GM18502 (cell line): ENCODE measurements around the gene PPDPF.
"Not testable (repeated sequence)": the region's sequence is repeated elsewhere in the genome, so short reads cannot be mapped to it uniquely, and the experiment has no call there.

ENCODE experiments used
- ATAC-seq: cut with Tn5 transposase; IDR thresholded peaks from one replicate; pipeline ENCODE4 v1.9.1; 2021; ENCODE audit warnings: mild to moderate bottlenecking; ENCODE audit not compliant: unreplicated experiment, poor library complexity

PPDPF gene

GRCh38 chr20:63547725-63548480, 27.3 kb downstream of the PPDPF start, which contains the start of gene SRMS:
Gene SRMS, minus strand, starts transcription at chr20:63547749. Its CDS starts 286 bp downstream, at chr20:63547463.
- ATAC-seq = no peak

GRCh38 chr20:63548542-63548941, 28.0 kb downstream of the PPDPF start:
- ATAC-seq = no peak

DNA sequence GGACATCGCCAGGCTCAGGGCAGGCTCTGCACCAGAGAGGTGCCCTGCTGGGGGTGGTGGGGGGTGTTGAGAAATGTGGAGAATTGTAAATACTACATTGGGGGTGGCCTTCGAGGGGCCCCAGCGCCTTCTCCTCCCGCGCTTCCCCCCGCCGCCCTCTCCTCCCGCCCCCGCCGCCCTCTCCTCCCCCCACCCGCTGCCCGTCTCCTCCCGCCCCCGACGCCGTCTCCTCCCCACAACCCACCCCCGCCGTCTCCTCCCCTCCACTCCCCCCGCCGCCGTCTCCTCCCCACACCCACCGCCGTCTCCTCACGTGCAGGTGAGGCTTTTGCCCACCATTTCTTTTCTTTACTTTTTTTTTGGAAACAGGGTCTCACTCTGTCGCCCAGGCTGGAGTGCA, 28.5 kb downstream of the PPDPF start:
- ATAC-seq = no peak

DNA sequence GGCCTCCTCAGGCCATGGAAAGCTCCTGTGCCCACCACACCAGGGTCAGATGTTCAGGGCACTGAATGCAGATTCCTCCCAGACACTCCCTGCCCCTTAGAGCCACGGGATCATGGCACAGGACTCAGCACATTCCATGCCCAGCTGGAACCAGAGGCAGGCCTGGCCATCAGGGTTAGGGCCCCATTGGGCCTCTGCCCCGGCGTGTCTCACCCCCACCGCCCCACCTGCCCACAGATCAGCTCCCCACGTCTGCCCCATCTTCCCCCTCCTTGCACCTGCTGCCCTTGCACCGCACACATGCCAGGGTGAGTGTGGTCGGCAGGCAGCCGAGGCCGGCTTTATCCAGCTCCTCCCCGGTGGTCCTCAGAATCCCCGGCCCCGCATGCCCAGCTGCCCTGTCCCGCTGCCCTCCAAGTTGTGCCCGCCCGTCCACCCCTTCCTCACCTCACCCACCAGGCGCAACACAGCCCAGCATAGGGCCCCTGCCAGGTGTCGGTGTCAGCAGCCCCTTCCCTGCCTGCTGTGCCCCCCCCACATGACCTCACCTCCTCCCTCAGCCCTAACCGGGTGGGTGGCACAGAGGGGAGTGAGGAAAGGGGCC, 29.2 kb downstream of the PPDPF start:
- no peak for ATAC-seq

GRCh38 chr20:63551068-63551467, 30.5 kb downstream of the PPDPF start:
- ATAC-seq = no peak

DNA sequence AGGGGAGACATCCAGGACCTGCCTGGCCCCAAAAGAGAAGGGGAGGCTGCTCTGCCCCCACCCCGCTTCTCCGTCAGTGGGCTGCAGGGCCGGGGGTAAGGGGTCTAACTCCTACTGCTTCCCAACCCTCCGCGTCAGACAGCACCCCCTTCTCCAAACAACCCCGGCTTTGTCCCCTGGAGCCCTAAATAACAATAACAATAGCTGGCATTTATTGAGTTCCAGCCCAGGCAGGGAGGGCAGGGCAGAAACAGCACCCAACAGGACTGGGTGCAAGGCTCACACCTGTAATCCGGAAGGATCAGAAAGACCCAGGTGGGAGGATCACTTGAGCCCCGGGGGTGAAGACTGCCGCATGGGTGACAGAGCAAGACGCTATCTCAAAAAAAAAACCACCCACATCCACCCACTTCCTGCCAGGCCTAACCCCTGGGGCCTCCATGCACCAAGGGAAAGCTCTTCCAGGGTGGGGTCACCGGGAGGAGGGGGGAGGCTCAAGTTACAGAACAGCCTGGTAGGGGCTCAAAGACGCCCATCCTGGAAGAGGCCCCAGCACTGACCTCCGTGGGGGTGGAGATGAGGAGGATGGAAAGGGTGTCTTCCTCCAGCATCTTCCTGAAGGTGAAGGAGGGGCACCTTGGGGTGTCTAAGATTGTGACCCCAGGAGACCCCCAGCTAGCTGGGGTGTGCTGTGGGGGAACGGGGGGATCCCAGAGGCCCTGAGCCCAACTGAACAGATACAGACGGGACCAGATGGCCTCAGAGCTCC, 32.1 kb downstream of the PPDPF start:
- ATAC-seq = peak; percentile 42

DNA sequence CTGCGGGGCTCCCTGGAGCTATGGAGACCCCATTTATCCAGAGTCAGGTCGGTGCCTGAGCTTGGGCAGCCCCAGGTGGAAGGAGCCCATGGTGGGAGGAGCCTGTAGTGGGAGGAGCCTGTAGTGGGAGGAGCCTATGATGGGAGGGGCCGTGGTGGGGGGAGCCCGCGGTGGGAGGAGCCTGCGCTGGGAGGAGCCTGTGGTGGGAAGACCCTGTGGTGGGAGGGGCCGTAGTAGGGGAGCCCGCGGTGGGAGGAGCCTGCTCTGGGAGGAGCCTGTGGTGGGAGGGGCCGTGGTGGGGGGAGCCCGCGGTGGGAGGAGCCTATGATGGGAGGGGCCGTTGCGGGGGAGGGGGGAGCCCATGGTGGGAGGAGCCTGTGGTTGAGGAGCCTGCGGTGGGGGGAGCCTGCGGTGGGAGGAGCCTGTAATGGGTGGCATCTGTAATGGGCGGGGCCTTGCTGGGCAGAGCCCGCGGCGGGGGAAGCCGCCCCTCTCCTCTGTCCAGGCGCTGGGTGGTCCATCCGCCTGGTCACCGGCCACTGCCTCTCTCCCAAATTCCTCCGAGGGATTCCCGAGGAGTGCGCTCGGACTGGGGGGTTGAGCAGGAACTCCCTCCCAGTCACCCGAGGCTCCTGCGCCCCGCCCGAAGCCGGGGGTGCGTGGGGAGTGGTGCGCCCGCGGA, 32.8 kb downstream of the PPDPF start:
- ATAC-seq = peak; percentile 54

GRCh38 chr20:63553933-63554290, 33.3 kb downstream of the PPDPF start, which contains the start of gene FNDC11:
Gene FNDC11, plus strand, starts transcription at chr20:63554159. Its CDS starts 1,505 bp downstream, at chr20:63555664.
- peak; percentile 25 for ATAC-seq

- ATAC-seq = peak; percentile 6
These were observed 34.1 kb downstream of the PPDPF start for GRCh38 chr20:63554361-63555278.

DNA sequence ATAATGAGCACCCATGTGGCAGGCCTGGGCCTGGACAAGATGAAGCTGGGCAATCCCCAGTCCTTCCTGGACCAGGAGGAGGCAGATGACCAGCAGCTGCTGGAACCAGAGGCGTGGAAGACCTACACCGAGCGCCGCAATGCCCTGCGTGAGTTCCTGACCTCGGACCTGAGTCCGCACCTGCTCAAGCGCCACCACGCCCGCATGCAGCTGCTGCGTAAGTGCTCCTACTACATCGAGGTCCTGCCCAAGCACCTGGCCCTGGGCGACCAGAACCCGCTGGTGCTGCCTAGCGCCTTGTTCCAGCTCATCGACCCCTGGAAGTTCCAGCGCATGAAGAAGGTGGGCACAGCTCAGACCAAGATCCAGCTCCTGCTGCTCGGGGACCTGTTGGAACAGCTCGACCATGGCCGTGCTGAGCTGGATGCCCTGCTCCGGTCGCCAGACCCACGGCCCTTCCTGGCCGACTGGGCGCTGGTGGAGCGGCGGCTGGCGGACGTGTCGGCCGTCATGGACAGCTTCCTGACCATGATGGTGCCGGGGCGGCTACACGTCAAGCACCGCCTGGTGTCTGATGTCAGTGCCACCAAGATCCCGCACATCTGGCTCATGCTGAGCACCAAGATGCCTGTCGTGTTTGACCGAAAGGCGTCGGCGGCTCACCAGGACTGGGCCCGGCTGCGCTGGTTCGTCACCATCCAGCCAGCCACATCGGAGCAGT, 35.3 kb downstream of the PPDPF start:
- ATAC-seq = no peak

DNA sequence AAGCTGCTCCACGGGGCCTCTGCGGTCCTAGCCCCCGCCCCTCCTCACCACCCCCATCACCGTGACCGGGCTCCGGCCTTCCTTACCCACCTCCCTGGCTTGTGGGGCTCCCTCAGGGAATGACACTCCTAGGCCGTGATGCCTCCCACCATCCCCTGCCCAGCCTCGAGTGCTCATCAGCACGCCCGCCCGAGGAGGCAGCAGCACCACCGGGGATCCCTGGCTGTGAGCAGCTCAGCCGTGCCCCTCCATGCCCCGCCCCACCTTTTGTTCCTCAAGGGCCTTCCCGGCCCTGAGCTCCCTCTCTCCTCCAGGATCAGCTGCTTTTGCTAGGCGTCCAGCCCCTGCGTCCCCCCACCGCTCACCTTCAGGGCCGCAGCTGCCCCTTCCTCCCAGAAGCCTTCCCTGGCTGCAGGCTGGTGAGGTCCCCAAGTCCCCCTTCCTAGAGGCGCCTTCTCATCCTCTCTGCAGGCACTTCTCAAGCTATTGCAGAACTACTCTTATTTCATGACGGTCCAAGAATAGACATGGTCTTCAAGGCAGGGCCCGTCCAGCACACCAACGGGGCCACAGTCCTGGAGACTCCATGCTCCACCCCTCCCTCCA, 36.4 kb downstream of the PPDPF start:
- no peak for ATAC-seq

DNA sequence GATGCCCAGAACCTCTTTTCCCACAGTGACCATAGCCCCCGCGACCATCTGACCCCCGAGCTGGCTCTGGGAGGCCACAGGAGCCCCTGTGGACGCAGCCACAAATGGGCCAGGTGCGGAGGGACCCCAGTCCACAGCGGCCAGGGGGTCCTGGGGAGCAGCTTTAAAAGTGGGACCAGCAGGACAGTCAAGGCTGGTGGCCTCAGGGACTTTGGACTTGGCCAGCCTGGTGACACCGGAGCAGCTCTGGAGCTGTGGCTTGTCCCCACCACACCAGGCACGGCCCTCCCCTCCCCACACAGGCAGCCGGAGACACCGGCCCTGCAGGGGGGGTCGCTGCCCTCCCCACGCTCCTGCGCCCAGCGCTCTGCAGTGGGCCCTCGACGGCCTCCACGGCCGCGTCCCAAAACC, 36.9 kb downstream of the PPDPF start:
- no peak for ATAC-seq

DNA sequence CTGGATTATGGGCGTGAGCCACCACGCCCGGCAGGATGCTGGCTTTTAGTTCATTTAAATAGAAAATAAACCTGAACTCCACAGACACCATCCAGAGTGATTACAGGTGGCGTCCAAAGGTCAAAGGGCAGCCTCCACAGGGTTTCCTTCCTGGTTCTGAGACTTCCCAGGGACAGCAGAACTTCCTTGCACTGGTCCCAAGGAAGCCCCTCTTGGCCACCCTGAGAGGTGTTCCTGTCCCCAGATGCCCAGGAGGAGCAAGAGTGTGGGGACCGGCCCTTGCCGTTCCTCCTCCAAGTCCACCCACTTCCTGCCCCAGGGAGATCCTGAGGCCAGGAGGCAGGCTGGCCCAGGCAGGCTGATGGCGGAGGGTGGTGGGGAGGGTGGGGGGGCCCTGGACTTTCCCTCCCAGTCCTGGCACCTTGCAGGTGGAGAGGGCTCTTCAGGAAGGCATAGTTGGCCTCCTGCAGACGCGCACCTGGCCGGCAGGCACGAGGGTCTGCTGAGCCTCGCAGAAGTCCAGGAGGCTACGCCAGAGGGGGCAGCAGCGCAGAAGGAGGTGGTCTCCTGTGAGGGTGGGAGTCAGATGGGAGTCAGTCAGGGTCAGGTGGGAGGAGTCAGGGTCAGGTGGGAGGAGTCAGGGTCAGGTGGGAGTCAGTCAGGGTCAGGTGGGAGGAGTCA, 38.4 kb downstream of the PPDPF start:
- ATAC-seq = no peak

DNA sequence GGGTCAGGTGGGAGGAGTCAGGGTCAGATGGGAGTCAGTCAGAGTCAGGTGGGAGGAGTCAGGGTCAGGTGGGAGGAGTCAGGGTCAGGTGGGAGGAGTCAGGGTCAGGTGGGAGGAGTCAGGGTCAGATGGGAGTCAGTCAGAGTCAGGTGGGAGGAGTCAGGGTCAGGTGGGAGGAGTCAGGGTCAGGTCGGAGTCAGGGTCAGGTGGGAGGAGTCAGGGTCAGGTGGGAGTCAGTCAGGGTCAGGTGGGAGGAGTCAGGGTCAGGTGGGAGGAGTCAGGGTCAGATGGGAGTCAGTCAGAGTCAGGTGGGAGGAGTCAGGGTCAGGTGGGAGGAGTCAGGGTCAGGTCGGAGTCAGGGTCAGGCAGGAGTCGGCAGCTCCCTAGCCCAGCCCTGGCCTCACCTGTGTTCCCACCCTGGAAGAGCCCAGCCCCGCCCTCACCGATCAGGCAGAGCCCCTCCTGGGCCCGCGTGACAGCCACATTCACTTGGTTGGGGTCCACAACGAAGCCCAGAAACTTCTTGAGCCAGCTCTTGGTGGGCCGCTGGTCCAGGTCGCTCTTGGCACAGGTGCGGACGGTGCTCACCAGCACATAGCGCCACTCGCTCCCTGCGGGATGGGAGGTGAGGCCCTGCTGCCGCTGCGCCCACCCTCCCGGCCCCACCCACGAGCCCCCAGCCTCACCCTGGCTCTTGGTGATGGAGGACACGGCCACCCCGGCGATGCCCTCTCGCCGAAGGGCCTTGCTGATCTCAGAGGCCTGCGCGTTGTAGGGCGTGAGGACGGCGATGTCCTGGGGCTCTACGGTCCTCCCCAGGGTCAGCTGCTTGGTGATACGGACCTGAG, 39.1 kb downstream of the PPDPF start:
- not testable (repeated sequence) for ATAC-seq

DNA sequence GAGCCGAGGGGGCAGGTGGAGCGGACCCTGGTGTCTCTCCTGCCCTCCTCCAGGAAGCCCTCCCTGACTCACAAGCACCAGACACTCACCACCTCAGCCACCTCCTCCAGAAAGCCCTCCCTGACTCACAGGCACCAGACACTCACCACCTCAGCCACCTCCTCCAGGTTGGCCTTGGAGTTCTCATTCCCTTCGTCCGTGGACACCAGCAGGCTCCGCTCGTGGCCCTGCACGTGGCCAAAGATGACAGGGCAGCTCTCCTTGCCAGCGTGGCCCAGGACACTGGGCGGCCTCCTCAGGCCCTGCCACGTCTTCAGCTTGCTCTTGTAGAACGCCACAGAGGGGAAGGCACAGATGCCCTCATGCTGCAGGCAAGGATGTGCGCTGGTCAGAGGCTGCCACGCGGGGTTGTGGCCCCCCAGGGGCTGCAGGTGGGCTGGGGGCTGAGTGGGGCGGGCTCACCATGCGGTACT, 39.8 kb downstream of the PPDPF start:
- ATAC-seq = no peak

GRCh38 chr20:63560856-63561609, 40.5 kb downstream of the PPDPF start:
- ATAC-seq = no peak
